Mucosa of descending colon (tissue), 3 donors: ENCODE results near the gene MATN1. TPM values are rescaled to one million over a fixed set of nuclear protein-coding genes. Genes with fewer than 3 reads are reported as not detected.

Source experiments
- ATAC-seq: fragments of 200-7000 bp; cut with Tn5 transposase; one replicate; pipeline ENCODE4 v1.9.1; 2020; ENCODE audit warnings: mild to moderate bottlenecking, moderate library complexity
- DNase-seq, 3 donors: peaks; one replicate each; pipeline ENCODE4 v3.0.0-alpha.2; 2020
- H3K36me3 ChIP-seq: fragments of 200-600 bp; one replicate; pipeline ENCODE4 v1.8.0; 2021; ENCODE audit warnings: low read depth, mild to moderate bottlenecking
- H3K4me1 ChIP-seq: fragments of 200-600 bp; one replicate; pipeline ENCODE4 v1.8.0; 2021; ENCODE audit warnings: low read depth, mild to moderate bottlenecking
- H3K4me3 ChIP-seq: fragments of 200-600 bp; one replicate; pipeline ENCODE4 v1.8.0; 2021; ENCODE audit warnings: mild to moderate bottlenecking
- H3K9me3 ChIP-seq: fragments of 200-600 bp; one replicate; pipeline ENCODE4 v1.8.0; 2021; ENCODE audit warnings: mild to moderate bottlenecking
- intact Hi-C, 2 donors: fragments of 100-400 bp; cut with DNase I in 1 of 2; cut with micrococcal nuclease in 1 of 2; formaldehyde crosslinking; loops; one replicate each; pipeline versions ENCODE4 v1.11.0 to v1.11.1; 2022; cut with DNase I, micrococcal nuclease
- total RNA-seq, 3 donors: library from RNA; stranded (reverse); fragmentation: NEBNext Ultra II Directional in 2 of 3; extraction: Animal tissue kit (Norgen Biotek cat#: 25700) in 2 of 3; gene quantifications; one replicate each; pipeline versions ENCODE4 v1.2.1 to v1.2.4, GENCODE V29; 2021 to 2023
- TF ChIP-seq, protein P1 (sequence below): fragments of 200-600 bp; IDR thresholded peaks from one replicate; pipeline ENCODE4 v1.8.0; 2022; ENCODE audit warnings: antibody characterized with exemption, mild to moderate bottlenecking
- donor health status: DM: no; HTN: no; CAD: no; lungs with moderate emphysema.
- donor health status: DM: no; HTN: no; CAD: no.
- donor health status: DM: no; HTN: yes; CAD: no.

The MATN1 gene
- total RNA-seq, 3 donors from 2014 or later, result 0.22 TPM; not detected in 2

DNA sequence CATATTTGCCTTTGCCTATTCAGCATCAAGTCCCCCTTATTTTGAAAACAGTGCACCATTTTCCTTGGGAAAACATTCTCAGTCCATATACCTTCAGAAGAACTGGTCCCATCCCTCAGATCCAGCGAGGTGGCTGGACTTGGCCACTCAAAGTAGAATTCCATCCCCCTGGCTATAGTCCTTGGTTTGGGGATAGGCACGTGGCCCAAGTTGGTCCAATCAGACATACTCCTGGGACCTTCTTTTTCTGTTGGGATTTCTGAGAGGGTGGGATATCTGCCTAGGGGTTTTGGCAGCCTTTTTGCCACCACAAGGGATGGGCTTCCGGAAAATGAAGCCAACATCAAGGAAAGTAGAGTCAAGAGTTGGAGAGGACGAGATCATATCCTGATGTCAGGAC is 10.7 kb upstream of the MATN1 start:
- no peaks in the 10 kb centered on the region for H3K36me3 ChIP-seq
- DNase-seq, result no peak
- intact Hi-C loops, result no loop called here

DNA sequence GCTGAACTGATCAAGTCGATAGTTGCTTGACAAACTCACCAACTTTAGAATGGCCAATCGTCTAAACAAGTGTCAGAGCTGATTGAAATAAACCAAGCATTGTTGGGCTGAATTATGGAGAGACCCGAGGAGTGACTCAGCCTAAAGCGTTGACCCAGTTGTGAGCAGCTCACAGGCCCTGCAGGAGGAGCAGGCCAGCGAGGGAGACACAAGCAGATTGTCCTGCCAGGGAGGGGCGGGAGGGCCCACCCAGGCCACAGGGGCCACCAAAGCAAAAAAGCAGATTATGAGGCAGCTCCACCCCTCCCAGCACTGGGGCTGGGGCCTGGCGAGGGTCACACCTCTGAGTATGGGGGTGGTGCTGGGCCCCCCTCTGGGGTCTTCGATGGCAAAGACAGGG is 10.1 kb upstream of the MATN1 start:
- TF ChIP-seq, protein P1, sequence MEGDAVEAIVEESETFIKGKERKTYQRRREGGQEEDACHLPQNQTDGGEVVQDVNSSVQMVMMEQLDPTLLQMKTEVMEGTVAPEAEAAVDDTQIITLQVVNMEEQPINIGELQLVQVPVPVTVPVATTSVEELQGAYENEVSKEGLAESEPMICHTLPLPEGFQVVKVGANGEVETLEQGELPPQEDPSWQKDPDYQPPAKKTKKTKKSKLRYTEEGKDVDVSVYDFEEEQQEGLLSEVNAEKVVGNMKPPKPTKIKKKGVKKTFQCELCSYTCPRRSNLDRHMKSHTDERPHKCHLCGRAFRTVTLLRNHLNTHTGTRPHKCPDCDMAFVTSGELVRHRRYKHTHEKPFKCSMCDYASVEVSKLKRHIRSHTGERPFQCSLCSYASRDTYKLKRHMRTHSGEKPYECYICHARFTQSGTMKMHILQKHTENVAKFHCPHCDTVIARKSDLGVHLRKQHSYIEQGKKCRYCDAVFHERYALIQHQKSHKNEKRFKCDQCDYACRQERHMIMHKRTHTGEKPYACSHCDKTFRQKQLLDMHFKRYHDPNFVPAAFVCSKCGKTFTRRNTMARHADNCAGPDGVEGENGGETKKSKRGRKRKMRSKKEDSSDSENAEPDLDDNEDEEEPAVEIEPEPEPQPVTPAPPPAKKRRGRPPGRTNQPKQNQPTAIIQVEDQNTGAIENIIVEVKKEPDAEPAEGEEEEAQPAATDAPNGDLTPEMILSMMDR, result no peak
- intact Hi-C loops, result no loop called here
- Histone ChIP-seq H3K4me3 (no peak overlapping the region), H3K36me3 (no peaks in the 10 kb centered on the region), H3K9me3 (no peaks in the 10 kb centered on the region), H3K4me1 (no peaks in the 10 kb centered on the region)
- DNase-seq (no peak), ATAC-seq (no peak)

More for the DNA sequence above, 10.7 kb upstream of the MATN1 start:
- TF ChIP-seq, protein P1, result no peak
- no peaks in the 10 kb centered on the region for H3K9me3 ChIP-seq
- H3K4me3 ChIP-seq, result no peak overlapping the region
- H3K4me1 ChIP-seq, result no peaks in the 10 kb centered on the region
- no peak for ATAC-seq

DNA sequence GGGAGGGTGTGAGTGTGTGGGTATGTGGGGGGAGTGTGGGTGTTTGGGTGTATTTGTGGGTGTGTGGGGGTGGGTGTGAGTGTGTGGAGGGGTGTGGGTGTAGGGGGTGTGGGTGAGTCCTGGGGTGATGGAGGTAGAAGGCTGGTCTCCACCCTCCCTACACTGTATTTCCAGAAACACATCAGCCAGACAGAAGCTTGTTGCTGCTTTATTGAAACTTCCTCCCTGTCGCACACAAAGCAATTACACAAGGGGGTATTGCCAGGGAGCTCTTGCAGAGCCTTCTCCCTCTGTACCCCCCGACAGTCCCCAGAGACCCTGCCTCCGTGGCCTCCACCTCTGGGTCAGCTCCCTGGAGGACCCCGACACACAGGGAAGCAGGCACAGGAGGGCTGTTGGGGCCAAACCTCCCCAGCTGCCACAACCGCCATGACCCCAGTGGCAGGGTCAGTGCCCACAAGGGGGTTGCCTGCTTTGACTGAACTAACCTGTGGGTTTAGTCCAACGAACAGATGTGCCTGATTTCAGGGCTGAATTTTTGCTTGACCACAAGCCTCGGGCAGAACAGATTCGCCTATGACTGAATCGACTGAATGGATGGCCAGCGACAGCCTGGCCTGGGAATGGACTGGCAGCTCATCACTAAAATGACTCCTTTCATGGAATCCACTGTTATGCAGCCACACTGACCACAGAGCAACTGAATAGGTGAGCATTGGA is 9.1 kb upstream of the MATN1 start:
- Histone ChIP-seq H3K4me1 (no peaks in the 10 kb centered on the region), H3K36me3 (no peaks in the 10 kb centered on the region), H3K9me3 (no peaks in the 10 kb centered on the region), H3K4me3 (no peak overlapping the region)
- peak; percentile 23 for ATAC-seq
- TF ChIP-seq, protein P1, result no peak
- no peak for DNase-seq
- intact Hi-C loops, result no loop called here

DNA sequence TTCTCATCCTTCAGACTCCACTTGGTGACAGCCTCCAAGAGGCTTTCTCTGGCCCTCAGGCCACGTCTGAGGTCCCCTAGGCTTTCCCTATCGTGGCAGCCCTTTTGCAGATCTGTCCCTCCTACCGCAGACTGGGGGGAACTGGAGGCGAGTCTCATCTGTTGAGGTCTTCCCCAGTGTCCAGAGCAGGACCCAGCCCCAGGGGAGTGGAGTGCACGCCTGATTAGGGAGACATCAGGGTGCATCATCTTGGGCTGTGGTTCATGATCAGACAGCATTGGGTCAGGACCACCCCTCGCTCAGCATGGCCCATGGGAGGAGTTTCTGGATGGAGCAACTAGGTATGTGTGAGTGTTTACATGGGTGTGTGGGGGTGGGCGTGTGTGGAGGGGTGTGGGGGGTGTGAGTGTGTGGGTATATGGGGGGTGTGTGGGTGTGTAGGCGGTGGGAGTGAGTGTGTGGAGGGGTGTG is 8.5 kb upstream of the MATN1 start:
- Histone ChIP-seq H3K9me3 (no peaks in the 10 kb centered on the region), H3K36me3 (no peaks in the 10 kb centered on the region), H3K4me1 (no peaks in the 10 kb centered on the region), H3K4me3 (no peak overlapping the region)
- ATAC-seq (no peak), DNase-seq (no peak)
- intact Hi-C loops, result no loop called here
- TF ChIP-seq, protein P1, result no peak

DNA sequence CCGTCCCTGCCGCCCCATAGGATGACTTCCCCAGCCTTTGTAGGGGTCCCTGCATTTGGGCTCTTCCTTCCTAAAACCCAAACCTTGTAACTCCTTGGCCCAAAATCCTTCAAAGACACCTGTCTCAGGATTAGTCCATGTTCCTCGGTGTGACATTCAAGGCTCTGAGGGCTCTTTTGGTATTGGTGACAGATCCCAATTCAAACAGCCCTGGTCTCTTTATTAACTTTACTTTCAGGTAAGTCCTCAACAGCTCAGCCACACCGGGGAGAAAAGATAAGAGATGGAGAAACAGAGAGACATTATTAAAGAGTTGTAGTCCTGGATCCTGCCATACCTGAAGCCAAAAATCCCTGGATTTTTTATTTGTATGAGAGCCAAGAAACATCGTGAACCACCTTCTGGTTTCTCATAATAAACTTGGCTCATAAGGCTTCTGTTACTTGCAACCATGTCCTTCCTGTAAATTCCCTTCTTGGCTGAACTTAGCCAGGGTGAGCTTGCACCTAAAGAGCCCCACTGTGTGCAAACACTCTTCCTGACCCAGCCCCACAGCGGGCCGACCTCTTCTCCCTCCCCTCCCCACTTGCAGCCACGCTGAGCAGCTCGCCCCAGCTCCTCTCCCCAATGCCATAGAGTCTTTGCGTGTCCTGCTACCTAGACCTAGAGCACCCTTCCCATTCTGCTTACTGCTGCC is 7.9 kb upstream of the MATN1 start:
- Histone ChIP-seq H3K36me3 (no peaks in the 10 kb centered on the region), H3K4me3 (no peak overlapping the region), H3K9me3 (no peaks in the 10 kb centered on the region), H3K4me1 (no peaks in the 10 kb centered on the region)
- intact Hi-C loops, result no loop called here
- DNase-seq, result no peak
- no peak for ATAC-seq
- TF ChIP-seq, protein P1, result no peak
